Neural crest cell (in vitro differentiated cells): ENCODE results near the gene JADE2. TPM values are rescaled to one million over a fixed set of nuclear protein-coding genes. Genes with fewer than 3 reads are reported as not detected.
A peak's percentile ranks its signal among the peaks of the same experiment; 100 is the strongest.

Experiments
- DNase-seq: peaks from one replicate; pipeline ENCODE4 v3.0.0; 2021; ENCODE audit warnings: low read depth, mixed read lengths, low spot score
- H3K27ac Mint-ChIP-seq: one replicate; pipeline ENCODE4 v1.8.0; 2021; ENCODE audit warnings: mild to moderate bottlenecking, mixed read lengths; ENCODE audit not compliant: unreplicated experiment
- H3K27me3 Mint-ChIP-seq: 2 replicates; pipeline ENCODE4 v1.8.0; 2021; ENCODE audit warnings: low read depth, mild to moderate bottlenecking, mixed read lengths
- H3K36me3 Mint-ChIP-seq: 2 replicates; pipeline ENCODE4 v1.8.0; 2021; ENCODE audit warnings: low read depth, mild to moderate bottlenecking, mixed read lengths
- H3K4me1 Mint-ChIP-seq: 2 replicates; pipeline ENCODE4 v1.8.0; 2021; ENCODE audit warnings: mixed read lengths
- H3K4me3 Mint-ChIP-seq: one replicate; pipeline ENCODE4 v1.8.0; 2021; ENCODE audit warnings: mild to moderate bottlenecking, mixed read lengths
- H3K9me3 Mint-ChIP-seq: 2 replicates; pipeline ENCODE4 v1.8.0; 2021; ENCODE audit warnings: mixed read lengths
- total RNA-seq: library from RNA; stranded (reverse); gene quantifications from 2 replicates; pipeline ENCODE4 v1.2.1, GENCODE V29; 2021
- TF ChIP-seq, protein P1 (sequence below): fragments of 200-600 bp; sonication (generic); conservative IDR thresholded peaks from 2 replicates; pipeline ENCODE4 v1.5.0; 2021; ENCODE audit warnings: antibody characterized with exemption, mild to moderate bottlenecking

Gene JADE2
- total RNA-seq, 1 donor from 2014 or later = 2.1 TPM

DNA sequence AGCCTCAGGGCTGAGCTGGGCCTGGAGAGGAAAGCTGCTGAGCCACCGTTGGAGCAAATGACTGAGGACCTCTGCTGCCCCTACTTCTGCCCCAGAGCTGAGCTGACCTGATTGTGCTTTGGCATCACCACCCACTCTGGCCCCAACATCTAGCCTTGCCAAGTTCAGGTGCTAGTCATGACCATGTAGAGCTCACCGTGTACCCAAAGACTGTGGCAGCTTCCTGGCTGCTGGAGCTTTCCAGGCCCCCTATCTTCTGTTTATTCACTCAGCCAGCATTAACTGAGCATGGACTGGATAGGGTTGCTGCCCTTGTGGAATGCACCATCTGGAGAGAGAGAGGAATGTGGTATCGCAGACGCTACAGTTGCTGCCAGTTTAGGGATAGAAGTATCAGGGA is 49.1 kb downstream of the JADE2 start:
- Mint-ChIP-seq H3K27ac (peak overlapping the region; percentile 69), H3K9me3 (no peaks in the 10 kb centered on the region), H3K36me3 (no peaks in the 10 kb centered on the region), H3K27me3 (no peaks in the 10 kb centered on the region), H3K4me1 (peaks cover 17% of the 10 kb centered on the region), H3K4me3 (no peak overlapping the region)
- DNase-seq = no peak
- TF ChIP-seq, protein P1, sequence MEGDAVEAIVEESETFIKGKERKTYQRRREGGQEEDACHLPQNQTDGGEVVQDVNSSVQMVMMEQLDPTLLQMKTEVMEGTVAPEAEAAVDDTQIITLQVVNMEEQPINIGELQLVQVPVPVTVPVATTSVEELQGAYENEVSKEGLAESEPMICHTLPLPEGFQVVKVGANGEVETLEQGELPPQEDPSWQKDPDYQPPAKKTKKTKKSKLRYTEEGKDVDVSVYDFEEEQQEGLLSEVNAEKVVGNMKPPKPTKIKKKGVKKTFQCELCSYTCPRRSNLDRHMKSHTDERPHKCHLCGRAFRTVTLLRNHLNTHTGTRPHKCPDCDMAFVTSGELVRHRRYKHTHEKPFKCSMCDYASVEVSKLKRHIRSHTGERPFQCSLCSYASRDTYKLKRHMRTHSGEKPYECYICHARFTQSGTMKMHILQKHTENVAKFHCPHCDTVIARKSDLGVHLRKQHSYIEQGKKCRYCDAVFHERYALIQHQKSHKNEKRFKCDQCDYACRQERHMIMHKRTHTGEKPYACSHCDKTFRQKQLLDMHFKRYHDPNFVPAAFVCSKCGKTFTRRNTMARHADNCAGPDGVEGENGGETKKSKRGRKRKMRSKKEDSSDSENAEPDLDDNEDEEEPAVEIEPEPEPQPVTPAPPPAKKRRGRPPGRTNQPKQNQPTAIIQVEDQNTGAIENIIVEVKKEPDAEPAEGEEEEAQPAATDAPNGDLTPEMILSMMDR = no peak

DNA sequence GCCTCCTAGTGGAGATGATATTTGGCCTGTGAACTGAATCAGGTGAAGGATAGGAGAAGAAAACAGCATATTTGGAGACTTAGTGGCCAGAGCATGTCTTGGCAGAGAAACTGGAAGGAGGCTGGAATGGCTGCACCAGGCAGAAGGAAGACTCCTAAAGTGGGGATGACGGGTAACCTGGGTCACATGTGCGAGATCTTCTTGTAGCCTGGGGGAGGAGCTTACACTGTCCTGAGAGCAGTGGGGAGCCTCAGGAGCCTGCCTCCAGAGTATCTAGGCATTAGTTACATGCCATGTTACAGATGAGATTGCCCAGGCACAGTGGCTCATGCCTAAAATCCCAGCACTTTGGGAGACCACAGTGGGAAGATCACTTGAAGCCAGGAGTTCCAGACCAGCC is 49.8 kb downstream of the JADE2 start:
- no peaks in the 10 kb centered on the region for H3K27me3 Mint-ChIP-seq
- peaks cover 9% of the 10 kb centered on the region for H3K4me1 Mint-ChIP-seq
- no peak for DNase-seq
- H3K36me3 Mint-ChIP-seq = no peaks in the 10 kb centered on the region
- H3K9me3 Mint-ChIP-seq = no peaks in the 10 kb centered on the region
- peak overlapping the region; percentile 75 for H3K27ac Mint-ChIP-seq
- TF ChIP-seq, protein P1 = no peak
- no peak overlapping the region for H3K4me3 Mint-ChIP-seq

DNA sequence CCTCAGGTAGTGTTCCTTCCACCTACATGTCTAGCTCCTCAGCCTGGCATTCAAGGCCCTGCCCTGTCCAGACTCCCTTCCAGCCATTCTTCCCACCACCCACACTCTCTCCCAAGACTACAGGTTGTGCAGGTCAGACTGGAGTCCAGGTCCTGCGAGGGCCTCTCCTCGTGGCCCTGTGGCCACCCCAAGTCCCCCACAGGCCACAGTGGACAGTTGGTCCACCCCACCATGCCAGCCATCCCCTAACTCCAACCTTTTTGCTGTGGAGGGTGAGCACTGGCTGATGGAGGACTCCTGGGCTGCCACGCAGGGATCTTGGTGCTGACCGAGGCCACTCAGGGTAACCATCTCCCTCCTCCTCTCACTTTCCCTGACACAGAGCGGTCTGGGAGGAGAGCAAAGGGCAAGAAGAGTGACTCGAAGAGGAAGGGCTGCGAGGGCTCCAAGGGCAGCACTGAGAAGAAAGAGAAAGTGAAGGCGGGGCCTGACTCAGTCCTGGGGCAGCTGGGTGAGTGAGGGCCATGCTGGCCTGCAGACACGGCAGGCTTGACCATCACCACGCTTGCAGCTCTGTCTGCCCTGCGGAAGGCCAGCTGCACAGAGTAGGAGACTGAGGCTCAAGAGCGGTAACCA is 51.0 kb downstream of the JADE2 start:
- no peak for DNase-seq
- Mint-ChIP-seq H3K4me3 (no peak overlapping the region), H3K36me3 (no peaks in the 10 kb centered on the region), H3K27me3 (no peaks in the 10 kb centered on the region), H3K4me1 (peaks cover 6% of the 10 kb centered on the region), H3K27ac (no peak overlapping the region), H3K9me3 (no peaks in the 10 kb centered on the region)
- TF ChIP-seq, protein P1 = no peak

DNA sequence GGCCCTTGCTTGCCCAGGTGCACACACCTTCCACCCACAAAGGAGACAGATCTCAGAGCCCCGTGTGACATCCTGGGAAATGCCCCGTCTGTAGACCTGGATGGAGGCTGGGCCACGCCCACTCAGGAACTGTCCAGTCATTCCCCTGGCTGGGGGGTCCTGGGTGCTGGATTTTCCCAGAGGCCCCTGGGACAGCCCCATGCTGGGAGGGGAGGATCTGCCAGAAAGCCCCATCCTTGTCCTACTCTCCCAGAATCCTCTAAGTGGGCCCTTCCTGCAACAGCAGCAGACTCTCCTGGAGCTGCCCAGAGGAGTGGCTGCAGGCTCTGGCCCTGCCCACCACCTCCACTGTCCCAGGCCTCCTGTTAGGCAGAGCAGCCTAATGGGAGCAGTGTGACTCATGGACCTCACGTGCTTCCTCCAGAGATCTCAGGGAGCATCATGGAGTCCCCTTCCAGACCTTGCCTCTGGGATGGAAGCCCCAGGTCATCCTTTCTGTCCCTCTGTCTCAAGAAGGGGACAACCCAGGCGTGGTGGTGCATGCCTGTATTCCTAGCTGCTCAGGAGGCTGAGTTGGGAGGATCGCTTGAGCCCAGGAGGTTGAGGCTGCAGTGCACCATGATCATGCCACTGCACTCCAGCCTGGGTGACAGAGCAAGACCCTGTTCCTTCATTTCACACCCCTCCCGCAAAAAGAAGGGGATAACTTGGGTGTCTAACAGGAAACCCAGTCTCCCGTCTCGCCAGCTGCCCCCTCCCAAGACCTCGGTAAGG is 51.7 kb downstream of the JADE2 start:
- H3K9me3 Mint-ChIP-seq = no peaks in the 10 kb centered on the region
- H3K4me3 Mint-ChIP-seq = no peak overlapping the region
- no peak overlapping the region for H3K27ac Mint-ChIP-seq
- H3K36me3 Mint-ChIP-seq = no peaks in the 10 kb centered on the region
- peaks cover 6% of the 10 kb centered on the region for H3K4me1 Mint-ChIP-seq
- TF ChIP-seq, protein P1 = no peak
- no peaks in the 10 kb centered on the region for H3K27me3 Mint-ChIP-seq
- no peak for DNase-seq

DNA sequence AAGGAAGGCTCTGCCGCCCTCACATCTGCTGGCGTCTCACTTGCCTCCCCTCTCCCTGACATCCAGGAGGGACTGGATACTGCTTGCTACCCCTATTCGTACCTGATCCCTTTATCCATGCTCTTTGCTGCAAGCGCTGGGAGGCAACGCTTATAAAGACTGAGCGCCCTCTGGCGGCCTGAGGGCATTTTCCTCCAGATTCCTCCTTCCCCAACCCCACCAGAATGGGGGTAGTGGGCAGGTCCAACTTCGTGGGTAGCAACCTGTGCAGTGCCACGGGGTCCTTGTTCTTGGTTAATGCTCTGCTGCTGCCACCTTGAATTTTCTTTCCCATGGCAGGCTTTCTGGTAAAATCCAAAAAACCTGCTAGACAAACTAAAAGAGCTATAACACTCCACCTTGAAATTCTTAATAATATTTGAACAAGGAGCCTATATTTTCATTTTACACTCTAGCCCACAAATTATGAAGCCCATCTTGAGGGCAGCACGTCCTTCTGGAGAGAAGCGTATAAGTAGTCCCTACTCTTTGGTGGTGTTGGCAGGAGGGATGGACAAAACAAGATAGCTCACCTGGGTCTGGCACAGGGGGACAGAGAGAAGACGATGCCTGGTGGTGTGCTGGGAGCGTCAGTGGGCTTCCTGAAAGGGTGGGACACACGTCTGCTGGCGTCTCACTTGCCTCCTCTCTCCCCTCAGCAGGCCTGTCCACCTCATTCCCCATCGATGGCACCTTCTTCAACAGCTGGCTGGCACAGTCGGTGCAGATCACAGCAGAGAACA is 52.5 kb downstream of the JADE2 start:
- no peaks in the 10 kb centered on the region for H3K9me3 Mint-ChIP-seq
- peaks cover 6% of the 10 kb centered on the region for H3K4me1 Mint-ChIP-seq
- TF ChIP-seq, protein P1 = peak; percentile 88
- no peaks in the 10 kb centered on the region for H3K36me3 Mint-ChIP-seq
- H3K27ac Mint-ChIP-seq = no peak overlapping the region
- H3K27me3 Mint-ChIP-seq = no peaks in the 10 kb centered on the region
- no peak overlapping the region for H3K4me3 Mint-ChIP-seq
- DNase-seq = peak; percentile 84
